ENCODE data around the gene OS9.

The OS9 gene

GRCh38 chr12:57741844-57742738 lies 48.2 kb downstream of the OS9 start:
- Histone ChIP-seq H2AFZ (ENCODE audit: insufficient read depth, low read length, poor library complexity) (no peak overlapping the region), H3K4me2 (ENCODE audit: low read length) (no peak overlapping the region), H3K4ac (ENCODE audit: low read depth, low read length) (no peak overlapping the region), H3K4me1 (ENCODE audit: control insufficient read depth in 1 of 2, insufficient read depth in 2 of 2, low read length in 2 of 2) (peaks cover 0 to 7% of the 10 kb centered on the region in 2 experiments), H2BK120ac (ENCODE audit: insufficient read depth, low read length, poor library complexity) (no peak overlapping the region), H3K14ac (ENCODE audit: low read length) (no peak overlapping the region), H2BK5ac (ENCODE audit: low read depth, low read length, poor library complexity) (no peak overlapping the region), H3K27me3 (ENCODE audit: insufficient read depth, low read length) (peaks cover 47% of the 10 kb centered on the region), H3K36me3 (ENCODE audit: control insufficient read depth in 1 of 2, insufficient read depth in 2 of 2, low read length in 2 of 2) (peaks cover 2 to 5% of the 10 kb centered on the region in 2 experiments), H3K9ac (ENCODE audit: low read length) (no peak overlapping the region), H3K18ac (ENCODE audit: low read length) (no peak overlapping the region), H3K9me3 (ENCODE audit: insufficient read depth, low read depth, low read length) (peaks cover 6% of the 10 kb centered on the region), H3K79me2 (ENCODE audit: control insufficient read depth, insufficient read depth, low read length, poor library complexity) (no peaks in the 10 kb centered on the region), H2AK5ac (ENCODE audit: low read length) (no peak overlapping the region), H2BK12ac (ENCODE audit: low read length) (no peak overlapping the region), H3K4me3 (ENCODE audit: low read depth, low read length) (no peak overlapping the region), H3K27ac (ENCODE audit: low read depth, low read length) (no peak overlapping the region), H4K12ac (ENCODE audit: low read depth, low read length) (no peak overlapping the region), H3K79me1 (ENCODE audit: low read length) (peaks cover 3% of the 10 kb centered on the region), H4K8ac (ENCODE audit: low read depth, low read length) (no peak overlapping the region), H4K91ac (ENCODE audit: low read depth, low read length) (no peak overlapping the region), H3K23ac (ENCODE audit: low read length) (no peak overlapping the region)
- peak in 1 of 2 donors; percentile 20 for DNase-seq
- no CpG with 5 or more reads among the region's 14 CpGs for WGBS (ENCODE audit: extremely low coverage, insufficient coverage, insufficient read length)

- H3K4me2 ChIP-seq (ENCODE audit: low read length): no peak overlapping the region
- no peak overlapping the region for H3K23ac ChIP-seq (ENCODE audit: low read length)
- H3K14ac ChIP-seq (ENCODE audit: low read length): no peak overlapping the region
- H3K4ac ChIP-seq (ENCODE audit: low read depth, low read length): no peak overlapping the region
- H3K9ac ChIP-seq (ENCODE audit: low read length): no peak overlapping the region
- H3K27me3 ChIP-seq (ENCODE audit: insufficient read depth, low read length): peaks cover 31% of the 10 kb centered on the region
- H2BK5ac ChIP-seq (ENCODE audit: low read depth, low read length, poor library complexity): no peak overlapping the region
- no peak overlapping the region for H3K18ac ChIP-seq (ENCODE audit: low read length)
- H2BK12ac ChIP-seq (ENCODE audit: low read length): no peak overlapping the region
- peaks cover 4% of the 10 kb centered on the region for H3K9me3 ChIP-seq (ENCODE audit: insufficient read depth, low read depth, low read length)
- no peak overlapping the region for H4K8ac ChIP-seq (ENCODE audit: low read depth, low read length)
- no peak overlapping the region for H3K4me3 ChIP-seq (ENCODE audit: low read depth, low read length)
- H3K27ac ChIP-seq (ENCODE audit: low read depth, low read length): no peak overlapping the region
- peaks cover 3% of the 10 kb centered on the region for H3K79me1 ChIP-seq (ENCODE audit: low read length)
- no peak overlapping the region for H4K12ac ChIP-seq (ENCODE audit: low read depth, low read length)
- no peak for DNase-seq
- H3K36me3 ChIP-seq (ENCODE audit: control insufficient read depth in 1 of 2, insufficient read depth in 2 of 2, low read length in 2 of 2): peaks cover 7 to 14% of the 10 kb centered on the region in 2 experiments
- no peaks in the 10 kb centered on the region for H3K4me1 ChIP-seq (ENCODE audit: control insufficient read depth in 1 of 2, insufficient read depth in 2 of 2, low read length in 2 of 2)
- H2AK5ac ChIP-seq (ENCODE audit: low read length): no peak overlapping the region
- H3K79me2 ChIP-seq (ENCODE audit: control insufficient read depth, insufficient read depth, low read length, poor library complexity): no peaks in the 10 kb centered on the region
- no CpG with 5 or more reads among the region's 2 CpGs for WGBS (ENCODE audit: extremely low coverage, insufficient coverage, insufficient read length)
- no peak overlapping the region for H4K91ac ChIP-seq (ENCODE audit: low read depth, low read length)
- no peak overlapping the region for H2AFZ ChIP-seq (ENCODE audit: insufficient read depth, low read length, poor library complexity)
- no peak overlapping the region for H2BK120ac ChIP-seq (ENCODE audit: insufficient read depth, low read length, poor library complexity)
These were observed 49.8 kb downstream of the OS9 start for GRCh38 chr12:57743769-57744168.

GRCh38 chr12:57744194-57744776 lies 50.4 kb downstream of the OS9 start:
- peak overlapping the region; percentile 20 for H4K12ac ChIP-seq (ENCODE audit: low read depth, low read length)
- H3K27me3 ChIP-seq (ENCODE audit: insufficient read depth, low read length): peaks cover 26% of the 10 kb centered on the region
- no peaks in the 10 kb centered on the region for H3K4me1 ChIP-seq (ENCODE audit: control insufficient read depth in 1 of 2, insufficient read depth in 2 of 2, low read length in 2 of 2)
- peaks cover 4% of the 10 kb centered on the region for H3K9me3 ChIP-seq (ENCODE audit: insufficient read depth, low read depth, low read length)
- H4K91ac ChIP-seq (ENCODE audit: low read depth, low read length): no peak overlapping the region
- H2BK120ac ChIP-seq (ENCODE audit: insufficient read depth, low read length, poor library complexity): no peak overlapping the region
- peak; percentile 53 to 79 for DNase-seq
- H3K27ac ChIP-seq (ENCODE audit: low read depth, low read length): no peak overlapping the region
- no peak overlapping the region for H3K18ac ChIP-seq (ENCODE audit: low read length)
- H2BK12ac ChIP-seq (ENCODE audit: low read length): no peak overlapping the region
- no peak overlapping the region for H3K14ac ChIP-seq (ENCODE audit: low read length)
- no peak overlapping the region for H3K23ac ChIP-seq (ENCODE audit: low read length)
- H3K4me3 ChIP-seq (ENCODE audit: low read depth, low read length): peak overlapping the region; percentile 26
- no peak overlapping the region for H2BK5ac ChIP-seq (ENCODE audit: low read depth, low read length, poor library complexity)
- no peak overlapping the region for H3K4ac ChIP-seq (ENCODE audit: low read depth, low read length)
- H3K79me2 ChIP-seq (ENCODE audit: control insufficient read depth, insufficient read depth, low read length, poor library complexity): no peaks in the 10 kb centered on the region
- WGBS (ENCODE audit: extremely low coverage, insufficient coverage, insufficient read length): no CpG with 5 or more reads among the region's 21 CpGs
- H2AFZ ChIP-seq (ENCODE audit: insufficient read depth, low read length, poor library complexity): no peak overlapping the region
- H3K79me1 ChIP-seq (ENCODE audit: low read length): peaks cover 3% of the 10 kb centered on the region
- peaks cover 12 to 19% of the 10 kb centered on the region in 2 experiments for H3K36me3 ChIP-seq (ENCODE audit: control insufficient read depth in 1 of 2, insufficient read depth in 2 of 2, low read length in 2 of 2)
- no peak overlapping the region for H2AK5ac ChIP-seq (ENCODE audit: low read length)
- peak overlapping the region; percentile 91 for H3K4me2 ChIP-seq (ENCODE audit: low read length)
- H3K9ac ChIP-seq (ENCODE audit: low read length): no peak overlapping the region
- H4K8ac ChIP-seq (ENCODE audit: low read depth, low read length): peak overlapping the region; percentile 25

- H2AK5ac ChIP-seq (ENCODE audit: low read length): peak within 1 kb of the TSS; percentile 59
- peak within 1 kb of the TSS; percentile 91 for H4K12ac ChIP-seq (ENCODE audit: low read depth, low read length)
- H3K4me1 ChIP-seq (ENCODE audit: control insufficient read depth in 1 of 2, insufficient read depth in 2 of 2, low read length in 2 of 2): no peaks in the 10 kb centered on the region
- peak within 1 kb of the TSS; percentile 78 for H3K4me3 ChIP-seq (ENCODE audit: low read depth, low read length)
- H3K79me2 ChIP-seq (ENCODE audit: control insufficient read depth, insufficient read depth, low read length, poor library complexity): no peaks in the 10 kb centered on the region
- H3K27me3 ChIP-seq (ENCODE audit: insufficient read depth, low read length): peaks cover 20% of the 10 kb centered on the region
- no peak within 1 kb of the TSS for H2BK12ac ChIP-seq (ENCODE audit: low read length)
- H3K79me1 ChIP-seq (ENCODE audit: low read length): peaks cover 3% of the 10 kb centered on the region
- H3K4me2 ChIP-seq (ENCODE audit: low read length): peak within 1 kb of the TSS; percentile 91
- peak within 1 kb of the TSS; percentile 97 for H4K8ac ChIP-seq (ENCODE audit: low read depth, low read length)
- peaks cover 12 to 20% of the 10 kb centered on the region in 2 experiments for H3K36me3 ChIP-seq (ENCODE audit: control insufficient read depth in 1 of 2, insufficient read depth in 2 of 2, low read length in 2 of 2)
- H3K9ac ChIP-seq (ENCODE audit: low read length): peak within 1 kb of the TSS; percentile 82
- peak within 1 kb of the TSS; percentile 48 for H2BK120ac ChIP-seq (ENCODE audit: insufficient read depth, low read length, poor library complexity)
- no CpG with 5 or more reads among the region's 29 CpGs for WGBS (ENCODE audit: extremely low coverage, insufficient coverage, insufficient read length)
- H3K4ac ChIP-seq (ENCODE audit: low read depth, low read length): no peak within 1 kb of the TSS
- peak within 1 kb of the TSS; percentile 79 for H3K18ac ChIP-seq (ENCODE audit: low read length)
- H3K27ac ChIP-seq (ENCODE audit: low read depth, low read length): peak within 1 kb of the TSS; percentile 44
- H3K23ac ChIP-seq (ENCODE audit: low read length): no peak within 1 kb of the TSS
- peak within 1 kb of the TSS; percentile 54 for H2BK5ac ChIP-seq (ENCODE audit: low read depth, low read length, poor library complexity)
- H3K9me3 ChIP-seq (ENCODE audit: insufficient read depth, low read depth, low read length): peaks cover 4% of the 10 kb centered on the region
- H4K91ac ChIP-seq (ENCODE audit: low read depth, low read length): peak within 1 kb of the TSS; percentile 88
- peak within 1 kb of the TSS; percentile 86 for H3K14ac ChIP-seq (ENCODE audit: low read length)
- H2AFZ ChIP-seq (ENCODE audit: insufficient read depth, low read length, poor library complexity): peak within 1 kb of the TSS; percentile 67
- DNase-seq: peak; percentile 97 to 98
These were observed 51.0 kb downstream of the OS9 start, which contains the start of gene TSPAN31 for GRCh38 chr12:57744777-57745484. TSPAN31 (plus strand) TSS chr12:57745039; CDS start chr12:57745155, 116 bp downstream.
